Measurements from ENCODE around the gene MAP2K5.

The MAP2K5 gene

GRCh38 chr15:67542420-67543347 is at the start of gene MAP2K5:
TSS of gene MAP2K5 (plus strand) at chr15:67542703. CDS start at chr15:67543336, 633 bp downstream.
- DNase-seq (ENCODE audit: extremely low spot score), result peak; percentile 85
- ChIA-PET CTCF (interaction anchor here (0.8 to 1.4 kb wide), 2 partner anchors 13 to 240 kb away, joined by 3 to 4 read pairs; no protein-coding TSS in a partner anchor), POLR2A (interaction anchor here (1.4 kb wide), 1 partner anchor 22 kb away, joined by 4 read pairs; the partner anchor contains the start of gene C15orf61)
- TF ChIP-seq CTCF (IDR thresholded peaks at IDR 0.05; ENCODE audit: control extremely low read depth, extremely low read depth, low read depth, missing control alignments), result no peak

GRCh38 chr15:67495585-67495984 is 46.9 kb upstream of the MAP2K5 start:
- no peak for DNase-seq (ENCODE audit: extremely low spot score)
- TF ChIP-seq CTCF (IDR thresholded peaks at IDR 0.05; ENCODE audit: control extremely low read depth, extremely low read depth, low read depth, missing control alignments), result no peak
- POLR2A ChIA-PET, result no interaction called here
- CTCF ChIA-PET, result interaction anchor here (1.2 to 1.5 kb wide), 3 partner anchors 12 to 38 kb away, joined by 3 to 7 read pairs (median 4); no protein-coding TSS in a partner anchor

- CTCF ChIA-PET, result interaction anchor here (1.1 to 2.1 kb wide), 7 partner anchors 14 to 709 kb away, joined by 3 to 6 read pairs (median 3); partner anchors contain the start of gene C15orf61
Observed at GRCh38 chr15:67501177-67501835, 41.2 kb upstream of the MAP2K5 start.

DNA sequence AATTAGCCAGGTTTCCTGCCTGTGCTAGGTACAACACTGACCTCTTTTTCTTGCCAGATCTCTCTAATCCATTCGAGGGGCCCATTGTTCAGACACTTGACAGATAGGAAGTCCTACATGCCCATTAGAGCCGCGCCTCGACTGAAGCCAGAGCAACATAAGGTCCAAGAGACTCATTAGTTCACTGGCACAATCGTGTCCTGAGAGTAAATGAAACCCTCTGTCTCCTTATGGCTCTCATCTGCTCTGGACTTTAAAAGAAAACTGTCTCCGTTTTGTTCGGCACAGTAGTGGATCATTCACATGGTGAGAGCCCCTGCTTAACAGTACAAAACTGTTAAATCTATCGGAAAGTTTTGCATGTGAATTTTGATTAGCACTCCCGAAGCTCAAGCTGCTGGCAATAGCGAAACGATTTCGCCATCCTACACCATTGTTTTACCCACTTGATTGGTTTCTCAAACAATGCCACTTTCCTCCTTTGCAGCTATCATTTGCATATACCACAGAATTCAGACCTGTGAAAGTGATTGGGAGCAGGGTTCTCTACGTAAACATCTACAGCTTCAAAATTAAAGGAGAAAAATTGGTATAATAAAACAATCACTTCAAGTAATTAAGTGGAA is 40.6 kb upstream of the MAP2K5 start:
- ChIA-PET POLR2A (interaction anchor here (0.8 kb wide), 1 partner anchor 17 kb away, joined by 3 read pairs; no protein-coding TSS in a partner anchor), CTCF (interaction anchor here (1.1 to 2.3 kb wide), 9 partner anchors 12 to 709 kb away, joined by 3 to 7 read pairs (median 4); partner anchors contain the start of gene C15orf61)
- no peak for DNase-seq (ENCODE audit: extremely low spot score)
- TF ChIP-seq CTCF (IDR thresholded peaks at IDR 0.05; ENCODE audit: control extremely low read depth, extremely low read depth, low read depth, missing control alignments), result no peak

More at GRCh38 chr15:67501177-67501835, 41.2 kb upstream of the MAP2K5 start:
- peak; percentile 22 for DNase-seq (ENCODE audit: extremely low spot score)
- peak; percentile 53 for TF ChIP-seq CTCF (IDR thresholded peaks at IDR 0.05; ENCODE audit: control extremely low read depth, extremely low read depth, low read depth, missing control alignments)
- POLR2A ChIA-PET, result interaction anchor here (0.8 kb wide), 1 partner anchor 17 kb away, joined by 3 read pairs; no protein-coding TSS in a partner anchor

DNA sequence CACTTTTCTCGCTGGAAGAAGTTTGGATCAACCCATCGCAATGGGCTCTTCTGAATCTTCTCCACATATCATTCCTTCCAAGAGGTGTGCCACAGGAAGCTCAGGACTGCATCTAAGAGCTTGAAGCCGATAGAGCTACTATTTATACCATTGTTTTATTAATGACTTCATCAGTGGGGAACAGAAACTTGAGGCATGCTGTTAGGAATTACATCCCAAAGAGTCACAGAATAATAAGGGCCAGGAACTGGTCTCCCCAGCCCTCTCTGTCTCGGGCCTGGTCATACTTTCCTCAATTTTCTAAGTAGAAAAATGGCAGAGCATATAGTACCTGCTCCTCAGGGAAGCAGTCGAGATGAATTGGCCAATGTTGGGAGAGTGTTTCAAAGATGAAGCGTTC is 38.4 kb upstream of the MAP2K5 start:
- POLR2A ChIA-PET, result no interaction called here
- no peak for DNase-seq (ENCODE audit: extremely low spot score)
- CTCF ChIA-PET, result interaction anchor here (1.8 to 2.3 kb wide), 2 partner anchors 46 to 332 kb away, joined by 7 to 8 read pairs; no protein-coding TSS in a partner anchor
- no peak for TF ChIP-seq CTCF (IDR thresholded peaks at IDR 0.05; ENCODE audit: control extremely low read depth, extremely low read depth, low read depth, missing control alignments)
